ENCODE data around the gene IGF2R.
"Not testable (repeated sequence)": the region's sequence is repeated elsewhere in the genome, so short reads cannot be mapped to it uniquely, and the experiment has no call there.

IGF2R gene

GRCh38 chr6:160106701-160107100 is 137.8 kb downstream of the IGF2R start:
- no peak for DNase-seq

GRCh38 chr6:160108077-160108476 is 139.2 kb downstream of the IGF2R start:
- DNase-seq: no peak

GRCh38 chr6:160110586-160111123 is 141.8 kb downstream of the IGF2R start:
- DNase-seq: no peak

- DNase-seq: no peak
These were observed 142.9 kb downstream of the IGF2R start for GRCh38 chr6:160111806-160112205.

- DNase-seq: no peak
These were observed 143.9 kb downstream of the IGF2R start for GRCh38 chr6:160112628-160113299.

- DNase-seq: not testable (repeated sequence)
These were observed 145.7 kb downstream of the IGF2R start for GRCh38 chr6:160114536-160114935.

- no peak for DNase-seq
These were observed 146.5 kb downstream of the IGF2R start for GRCh38 chr6:160115421-160115820.

GRCh38 chr6:160116411-160116810 is 147.5 kb downstream of the IGF2R start:
- DNase-seq: no peak

- no peak for DNase-seq
These were observed 148.3 kb downstream of the IGF2R start for GRCh38 chr6:160117137-160117536.

GRCh38 chr6:160118620-160119229 is 149.8 kb downstream of the IGF2R start:
- no peak for DNase-seq

GRCh38 chr6:160120087-160120486 is 151.2 kb downstream of the IGF2R start:
- no peak for DNase-seq

- no peak for DNase-seq
These were observed 152.7 kb downstream of the IGF2R start, which contains the start of gene SLC22A1 for GRCh38 chr6:160121558-160121957. Gene SLC22A1 (plus strand): TSS chr6:160121815. CDS start chr6:160121936, 121 bp downstream.

GRCh38 chr6:160121981-160122380 is 153.1 kb downstream of the IGF2R start:
- no peak for DNase-seq

GRCh38 chr6:160122744-160123143 is 153.9 kb downstream of the IGF2R start:
- no peak for DNase-seq

GRCh38 chr6:160124007-160124406 is 155.1 kb downstream of the IGF2R start:
- DNase-seq: no peak

- no peak for DNase-seq
These were observed 155.7 kb downstream of the IGF2R start for GRCh38 chr6:160124605-160125004.

- not testable (repeated sequence) for DNase-seq
These were observed 156.2 kb downstream of the IGF2R start for GRCh38 chr6:160125105-160125504.

GRCh38 chr6:160127270-160128124 is 158.6 kb downstream of the IGF2R start:
- DNase-seq: no peak

GRCh38 chr6:160128125-160128683 is 159.3 kb downstream of the IGF2R start:
- no peak for DNase-seq

- DNase-seq: no peak
These were observed 160.1 kb downstream of the IGF2R start for GRCh38 chr6:160128879-160129516.

- no peak for DNase-seq
These were observed 161.2 kb downstream of the IGF2R start for GRCh38 chr6:160129881-160130615.
